SK-N-SH (cell line): ENCODE results near the gene ANKS1B.

Experiments
- CTCF ChIP-seq: fragments of 200-600 bp; sonication (generic); IDR thresholded peaks from 2 replicates; pipeline ENCODE4 v1.6.1; 2017; ENCODE audit warnings: antibody characterized with exemption, mild to moderate bottlenecking, moderate library complexity
- GATA2 ChIP-seq: sonication (generic); formaldehyde crosslinking; IDR thresholded peaks from 2 replicates; pipeline ENCODE4 v1.5.0; 2020; ENCODE audit warnings: mild to moderate bottlenecking, missing genetic modification reagents
- NFIC ChIP-seq: IDR thresholded peaks from 2 replicates; pipeline ENCODE4 v1.4.0; 2012; ENCODE audit warnings: borderline replicate concordance
- RAD21 ChIP-seq: IDR thresholded peaks from 2 replicates; pipeline ENCODE4 v1.6.1; 2012; ENCODE audit warnings: mild to moderate bottlenecking, low read length
- REST ChIP-seq: IDR thresholded peaks from 2 replicates; pipeline ENCODE4 v1.6.1; 2012; ENCODE audit warnings: mild to moderate bottlenecking, low read depth, low read length, moderate library complexity
- TCF12 ChIP-seq: IDR thresholded peaks from 2 replicates; pipeline ENCODE4 v1.4.0; 2012
- USF1 ChIP-seq: IDR thresholded peaks from 2 replicates; pipeline ENCODE4 v1.4.0; 2012; ENCODE audit warnings: low read depth, borderline replicate concordance

GRCh38 chr12:98735821-98736220 lies 1248.9 kb downstream of the ANKS1B start:
- no peak for TF ChIP-seq NFIC
- no peak for TF ChIP-seq CTCF
- no peak for TF ChIP-seq GATA2 (CRISPR knock-in tag)
- no peak for TF ChIP-seq USF1
- TF ChIP-seq RAD21, result no peak
- no peak for TF ChIP-seq TCF12
- TF ChIP-seq REST, result no peak
